GM12801 (cell line): ENCODE measurements around the gene TMC4.

Source experiments
- CTCF ChIP-seq: IDR thresholded peaks from one replicate; pipeline ENCODE4 v1.5.1; 2011; ENCODE audit warnings: control low read depth; ENCODE audit not compliant: insufficient read length; ENCODE audit errors: extremely low read depth

The TMC4 gene

DNA sequence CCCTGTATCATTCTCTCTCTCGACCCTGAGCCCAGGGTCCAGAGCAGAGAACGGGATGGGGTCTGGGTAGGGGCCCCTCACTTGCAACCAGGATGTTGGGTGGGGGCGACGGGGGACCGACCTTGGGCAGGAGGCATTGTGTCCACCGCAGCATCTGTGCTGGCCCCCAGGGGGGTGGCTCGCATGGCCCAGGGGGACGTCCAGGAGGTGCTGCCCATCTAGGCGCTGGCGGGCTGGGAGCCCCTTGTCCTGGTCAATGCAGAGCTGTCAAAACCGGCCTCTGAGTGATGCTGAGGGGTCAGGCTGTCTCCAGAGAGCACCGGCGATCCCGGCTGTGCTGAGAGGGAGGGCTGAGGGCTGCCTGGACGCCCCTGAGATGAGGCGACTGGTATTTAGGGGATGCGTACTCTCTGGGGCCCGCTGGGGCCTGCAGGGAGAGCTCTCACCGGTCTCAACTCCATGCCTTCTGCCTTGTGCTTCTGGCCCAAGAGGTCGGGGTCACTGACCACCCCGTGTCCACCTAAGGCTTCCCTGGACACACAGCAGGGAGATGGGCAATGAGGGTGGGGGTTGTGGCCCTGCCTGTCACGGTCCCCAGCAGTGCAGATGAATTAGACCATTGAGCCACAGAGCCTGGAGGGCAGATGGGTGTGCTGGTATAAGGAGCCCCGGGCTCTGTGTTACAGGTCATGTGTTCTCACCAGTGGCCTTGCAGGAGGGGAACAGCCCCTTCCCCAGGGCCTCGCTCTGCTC, 36.3 kb upstream of the TMC4 start:
- no peak for TF ChIP-seq CTCF

- TF ChIP-seq CTCF, result no peak
Observed at GRCh38 chr19:54208784-54209057, 35.8 kb upstream of the TMC4 start.

DNA sequence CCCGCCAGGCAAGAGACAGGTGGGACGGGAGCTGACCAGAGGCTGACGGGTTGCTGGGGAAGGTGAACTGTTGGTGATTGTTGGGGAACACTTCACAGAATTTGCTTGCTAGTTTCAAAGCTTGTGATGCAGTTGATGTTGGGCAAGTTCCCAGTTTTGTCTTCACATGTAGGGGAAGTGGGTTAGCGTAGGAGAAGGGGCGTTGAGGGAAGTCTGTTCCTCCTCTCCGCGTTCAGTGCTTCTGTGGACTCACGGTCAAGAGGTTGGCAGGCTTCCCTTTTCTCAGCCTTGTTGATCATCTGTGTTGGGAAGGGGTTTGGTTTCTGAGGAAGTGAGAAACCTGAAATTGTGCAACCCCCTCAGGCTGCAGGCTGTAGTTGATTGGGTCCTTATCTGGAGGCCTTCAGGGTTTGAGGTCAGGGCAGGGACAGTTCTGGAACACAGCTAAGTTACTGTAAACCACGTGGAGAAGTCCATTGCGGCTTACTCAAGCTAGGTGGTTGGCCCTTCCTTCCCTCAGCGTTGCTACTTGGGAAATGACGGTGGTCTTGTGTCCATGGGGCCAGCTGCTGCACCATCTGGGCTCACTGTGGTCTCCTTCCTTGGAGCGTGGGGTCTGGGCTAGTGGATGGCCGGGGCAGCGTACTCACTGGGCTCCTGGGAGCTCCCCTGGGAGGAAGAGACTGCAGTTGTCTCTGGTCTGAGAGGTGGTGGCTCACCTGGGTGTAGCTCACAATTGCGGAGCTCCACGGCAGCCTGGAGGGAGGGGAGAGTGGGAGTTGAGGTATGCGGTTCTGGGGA, 35.2 kb upstream of the TMC4 start:
- TF ChIP-seq CTCF, result no peak

- no peak for TF ChIP-seq CTCF
Observed at GRCh38 chr19:54207676-54207982, 34.7 kb upstream of the TMC4 start.

- TF ChIP-seq CTCF, result no peak
Observed at GRCh38 chr19:54206831-54207177, 33.8 kb upstream of the TMC4 start.

GRCh38 chr19:54206030-54206830, 33.3 kb upstream of the TMC4 start:
- no peak for TF ChIP-seq CTCF

DNA sequence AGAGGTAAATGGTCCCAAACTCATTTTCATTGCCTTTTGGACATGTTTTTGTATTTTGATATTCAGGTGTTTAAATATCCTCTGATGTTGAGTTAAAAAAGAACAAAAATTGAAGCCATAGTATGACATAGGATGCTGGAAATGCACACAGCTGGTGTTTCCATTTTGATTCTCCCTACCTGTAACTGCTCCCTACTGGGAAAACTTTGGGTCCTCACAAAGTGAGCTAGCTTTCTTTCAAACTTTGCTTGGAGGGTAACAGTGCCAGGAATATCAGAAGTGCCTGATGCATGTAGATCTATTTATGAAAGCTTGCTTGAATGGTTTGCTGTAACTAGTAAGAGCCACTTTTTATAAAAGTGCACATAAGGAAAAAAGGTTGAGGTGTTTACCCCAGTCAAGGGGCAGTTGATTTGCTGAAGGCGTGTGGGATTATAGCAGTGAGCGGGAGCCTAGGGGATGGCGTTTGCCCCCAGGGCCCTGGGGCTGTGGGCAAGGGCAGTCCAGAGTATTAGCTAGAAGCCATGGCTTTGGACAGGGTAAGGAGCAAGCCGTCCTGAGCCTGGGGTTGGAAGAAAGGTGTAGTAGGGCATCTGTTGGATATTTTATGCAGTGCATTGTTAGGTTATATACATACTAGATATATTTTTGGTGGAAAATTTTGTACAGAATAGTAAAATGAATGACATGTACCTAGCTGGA, 32.0 kb upstream of the TMC4 start:
- TF ChIP-seq CTCF, result no peak
